ENCODE results near the gene MLLT1.

- TF ChIP-seq, protein P1, sequence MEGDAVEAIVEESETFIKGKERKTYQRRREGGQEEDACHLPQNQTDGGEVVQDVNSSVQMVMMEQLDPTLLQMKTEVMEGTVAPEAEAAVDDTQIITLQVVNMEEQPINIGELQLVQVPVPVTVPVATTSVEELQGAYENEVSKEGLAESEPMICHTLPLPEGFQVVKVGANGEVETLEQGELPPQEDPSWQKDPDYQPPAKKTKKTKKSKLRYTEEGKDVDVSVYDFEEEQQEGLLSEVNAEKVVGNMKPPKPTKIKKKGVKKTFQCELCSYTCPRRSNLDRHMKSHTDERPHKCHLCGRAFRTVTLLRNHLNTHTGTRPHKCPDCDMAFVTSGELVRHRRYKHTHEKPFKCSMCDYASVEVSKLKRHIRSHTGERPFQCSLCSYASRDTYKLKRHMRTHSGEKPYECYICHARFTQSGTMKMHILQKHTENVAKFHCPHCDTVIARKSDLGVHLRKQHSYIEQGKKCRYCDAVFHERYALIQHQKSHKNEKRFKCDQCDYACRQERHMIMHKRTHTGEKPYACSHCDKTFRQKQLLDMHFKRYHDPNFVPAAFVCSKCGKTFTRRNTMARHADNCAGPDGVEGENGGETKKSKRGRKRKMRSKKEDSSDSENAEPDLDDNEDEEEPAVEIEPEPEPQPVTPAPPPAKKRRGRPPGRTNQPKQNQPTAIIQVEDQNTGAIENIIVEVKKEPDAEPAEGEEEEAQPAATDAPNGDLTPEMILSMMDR (IDR thresholded peaks at IDR 0.05) = no peak
- no peak for TF ChIP-seq POLR2A (IDR thresholded peaks at IDR 0.05)
Observed at GRCh38 chr19:6286676-6287075, 6.9 kb upstream of the MLLT1 start.

All from uterus (tissue), 2 donors.